A549 treated with CpdA at 1 μM for 4 hours (cell line): ENCODE results near the gene IL22RA2. TPM values are rescaled to one million over a fixed set of nuclear protein-coding genes. Genes with fewer than 3 reads are reported as not detected.

Experiments
- total RNA-seq: library from RNA; stranded (reverse); fragments of 200-300 nt; extraction: Qiagen RNA extraction; gene quantifications from 5 replicates; pipeline ENCODE4 v1.2.3, GENCODE V29; 2022; ENCODE audit warnings: low read depth

IL22RA2 gene, protein sequence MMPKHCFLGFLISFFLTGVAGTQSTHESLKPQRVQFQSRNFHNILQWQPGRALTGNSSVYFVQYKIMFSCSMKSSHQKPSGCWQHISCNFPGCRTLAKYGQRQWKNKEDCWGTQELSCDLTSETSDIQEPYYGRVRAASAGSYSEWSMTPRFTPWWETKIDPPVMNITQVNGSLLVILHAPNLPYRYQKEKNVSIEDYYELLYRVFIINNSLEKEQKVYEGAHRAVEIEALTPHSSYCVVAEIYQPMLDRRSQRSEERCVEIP
- not detected in 5 replicates for total RNA-seq

DNA sequence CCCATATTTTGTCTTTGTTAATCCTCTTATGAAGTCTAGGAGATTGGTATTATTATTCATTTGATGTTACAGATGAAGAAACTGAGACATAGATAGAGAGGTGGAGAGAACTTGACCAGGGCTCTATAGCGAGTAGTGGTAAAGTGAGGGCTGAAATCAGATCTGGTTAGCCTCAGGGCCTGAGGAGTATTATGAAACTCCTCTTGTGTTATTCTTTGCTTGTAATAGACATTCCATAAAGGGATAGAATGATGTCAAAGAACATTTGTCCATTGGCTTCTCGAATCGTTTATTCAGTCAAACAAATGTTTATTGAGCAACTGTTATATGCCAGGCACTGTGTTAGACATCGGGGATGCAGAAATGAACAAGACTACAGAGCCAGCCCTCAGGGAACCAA is at the start of gene IL22RA2:
Gene IL22RA2 (minus strand): TSS at position 144 of the 400 bp plus-strand sequence. CDS start 11,895 bp downstream, outside the sequence.

DNA sequence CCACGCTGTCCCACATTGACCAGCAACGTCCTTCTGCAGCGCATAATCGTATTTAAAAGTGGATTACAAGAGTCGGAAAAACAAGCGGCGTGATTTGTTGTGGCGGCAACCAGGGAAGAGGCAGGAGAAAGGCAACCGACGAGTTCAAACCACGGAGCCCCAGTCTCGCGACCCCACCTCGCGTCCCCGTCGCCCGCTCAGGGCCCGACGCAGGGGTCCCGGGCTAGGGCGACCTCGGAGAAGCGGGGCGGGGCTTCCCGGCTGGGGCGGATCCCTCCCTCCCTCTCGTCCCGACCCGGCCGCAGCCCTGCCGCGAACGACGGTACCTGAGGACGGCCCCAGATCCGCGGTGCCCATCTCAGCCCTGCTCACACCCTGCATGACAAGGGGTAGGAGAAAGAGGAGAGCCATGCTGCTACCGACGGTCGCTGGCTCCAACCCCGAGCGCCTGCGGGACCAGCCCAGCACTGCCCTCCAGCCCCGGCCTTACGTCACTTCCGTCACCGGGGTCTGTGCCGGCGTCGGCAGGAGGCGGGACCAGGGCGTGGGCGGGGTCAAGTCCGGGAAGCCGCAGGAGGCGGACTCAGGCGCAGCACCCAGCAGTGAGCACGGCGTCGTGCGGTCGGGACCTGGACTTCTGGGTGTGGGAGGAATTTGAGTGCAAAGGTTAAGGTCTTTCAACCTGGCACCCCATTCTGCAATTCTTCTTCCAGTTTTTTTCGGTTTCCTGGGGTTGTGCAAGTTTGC is 45.6 kb upstream of the IL22RA2 start, which contains the start of gene IFNGR1:
Gene IFNGR1 (minus strand): TSS at position 469 of the 747 bp plus-strand sequence. CDS start 58 bp downstream, at position 411.

Other genes with a start within 250 kb of the IL22RA2 start
- 0.03 to 0.09 TPM in 2 of 5 replicates, not detected in the others for gene IL20RA, start 128.7 kb downstream of the IL22RA2 start, total RNA-seq
- gene IFNGR1, start 45.7 kb upstream of the IL22RA2 start, total RNA-seq = 24.1 to 27.7 TPM (median 24.7 TPM) in 5 replicates